Neural progenitor cell (in vitro differentiated cells): ENCODE results near the gene RAET1E.

ENCODE experiments used
- EZH2 ChIP-seq: fragments of 200-600 bp; sonication (generic); IDR thresholded peaks from 2 replicates; pipeline ENCODE4 v1.6.1; 2017; ENCODE audit warnings: antibody characterized with exemption, mild to moderate bottlenecking, moderate library complexity
- EZH2phosphoT487 ChIP-seq: fragments of 200-600 bp; sonication (generic); IDR thresholded peaks from 2 replicates; pipeline ENCODE4 v1.6.1; 2017; ENCODE audit warnings: antibody characterized with exemption
- TF ChIP-seq, protein P1 (sequence below): fragments of 200-600 bp; sonication (generic); IDR thresholded peaks from 2 replicates; pipeline ENCODE4 v1.5.1; 2017; ENCODE audit warnings: antibody characterized with exemption, mild to moderate bottlenecking

DNA sequence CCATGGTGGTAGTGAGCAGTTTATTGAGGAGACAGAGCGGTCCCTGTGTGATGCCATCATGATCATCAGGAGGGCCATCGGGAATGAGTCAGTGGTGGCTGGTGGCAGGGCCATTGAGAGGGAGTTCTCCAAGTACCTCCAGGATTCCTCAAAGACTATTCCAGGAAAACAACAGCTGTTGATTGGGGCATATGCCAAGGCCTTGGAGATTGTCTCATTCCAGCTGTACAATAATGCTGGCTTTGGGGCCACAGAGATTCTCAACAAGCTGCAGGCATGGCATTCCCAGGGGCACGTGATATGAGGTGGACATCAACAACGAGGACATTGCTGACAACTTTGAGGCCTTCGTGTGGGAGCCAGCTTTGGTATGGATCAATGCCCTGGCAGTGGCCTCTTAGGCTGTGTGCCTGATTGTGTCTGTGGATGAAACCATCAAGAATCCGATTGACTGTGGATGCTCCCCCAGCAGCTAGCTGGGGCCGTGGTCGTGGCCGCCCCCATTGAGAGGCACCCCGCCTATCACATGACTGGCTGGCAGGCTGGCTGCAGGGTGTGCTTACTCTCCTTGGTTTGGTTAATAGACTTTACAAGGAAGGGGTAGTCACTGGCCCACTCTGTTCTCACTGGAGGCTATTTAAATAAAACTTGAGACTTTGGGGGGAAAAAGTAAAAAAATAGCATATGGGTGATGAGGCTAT, 16.7 kb downstream of the RAET1E start:
- TF ChIP-seq, protein P1, sequence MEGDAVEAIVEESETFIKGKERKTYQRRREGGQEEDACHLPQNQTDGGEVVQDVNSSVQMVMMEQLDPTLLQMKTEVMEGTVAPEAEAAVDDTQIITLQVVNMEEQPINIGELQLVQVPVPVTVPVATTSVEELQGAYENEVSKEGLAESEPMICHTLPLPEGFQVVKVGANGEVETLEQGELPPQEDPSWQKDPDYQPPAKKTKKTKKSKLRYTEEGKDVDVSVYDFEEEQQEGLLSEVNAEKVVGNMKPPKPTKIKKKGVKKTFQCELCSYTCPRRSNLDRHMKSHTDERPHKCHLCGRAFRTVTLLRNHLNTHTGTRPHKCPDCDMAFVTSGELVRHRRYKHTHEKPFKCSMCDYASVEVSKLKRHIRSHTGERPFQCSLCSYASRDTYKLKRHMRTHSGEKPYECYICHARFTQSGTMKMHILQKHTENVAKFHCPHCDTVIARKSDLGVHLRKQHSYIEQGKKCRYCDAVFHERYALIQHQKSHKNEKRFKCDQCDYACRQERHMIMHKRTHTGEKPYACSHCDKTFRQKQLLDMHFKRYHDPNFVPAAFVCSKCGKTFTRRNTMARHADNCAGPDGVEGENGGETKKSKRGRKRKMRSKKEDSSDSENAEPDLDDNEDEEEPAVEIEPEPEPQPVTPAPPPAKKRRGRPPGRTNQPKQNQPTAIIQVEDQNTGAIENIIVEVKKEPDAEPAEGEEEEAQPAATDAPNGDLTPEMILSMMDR = no peak
- TF ChIP-seq EZH2phosphoT487 (no peak), EZH2 (no peak)
